Memory B cell (primary cell): Measurements from ENCODE around the gene TMEM170B.

Source experiments
- ATAC-seq: fragments of 150-1000 bp; cut with Tn5 transposase; 2 replicates; pipeline ENCODE4 v1.10.0; 2021; ENCODE audit warnings: low read depth, mild to moderate bottlenecking, moderate library complexity
- DNase-seq, 2 donors: peaks; one replicate each; pipeline ENCODE4 v3.0.0; 2022; ENCODE audit warnings: low spot score in 2 of 2
- H3K27ac Mint-ChIP-seq: one replicate; pipeline ENCODE4 v1.8.0; 2022; ENCODE audit warnings: mild to moderate bottlenecking, moderate library complexity, mixed read lengths
- H3K27me3 Mint-ChIP-seq: one replicate; pipeline ENCODE4 v1.8.0; 2022; ENCODE audit warnings: mixed read lengths
- H3K36me3 Mint-ChIP-seq: one replicate; pipeline ENCODE4 v1.8.0; 2022; ENCODE audit warnings: mild to moderate bottlenecking, mixed read lengths
- H3K4me1 Mint-ChIP-seq: one replicate; pipeline ENCODE4 v1.8.0; 2022; ENCODE audit warnings: mixed read lengths
- H3K4me3 Mint-ChIP-seq: one replicate; pipeline ENCODE4 v1.8.0; 2022; ENCODE audit warnings: mild to moderate bottlenecking, moderate library complexity, mixed read lengths
- H3K9me3 Mint-ChIP-seq: one replicate; pipeline ENCODE4 v1.8.0; 2022; ENCODE audit warnings: mixed read lengths

Gene TMEM170B

GRCh38 chr6:11626356-11626755, 88.8 kb downstream of the TMEM170B start:
- no peak for DNase-seq
- no peaks in the 10 kb centered on the region for H3K4me1 Mint-ChIP-seq
- no peak for ATAC-seq
- peaks cover 4% of the 10 kb centered on the region for H3K27me3 Mint-ChIP-seq
- no peaks in the 10 kb centered on the region for H3K9me3 Mint-ChIP-seq
- peaks cover 3% of the 10 kb centered on the region for H3K36me3 Mint-ChIP-seq
- no peak overlapping the region for H3K4me3 Mint-ChIP-seq
- H3K27ac Mint-ChIP-seq = no peak overlapping the region

- ATAC-seq = no peak
These were observed 91.0 kb downstream of the TMEM170B start for GRCh38 chr6:11628562-11628961.

GRCh38 chr6:11631008-11631407, 93.5 kb downstream of the TMEM170B start:
- ATAC-seq = no peak
- no peaks in the 10 kb centered on the region for H3K9me3 Mint-ChIP-seq
- DNase-seq = no peak
- H3K4me1 Mint-ChIP-seq = no peaks in the 10 kb centered on the region
- H3K36me3 Mint-ChIP-seq = no peaks in the 10 kb centered on the region
- H3K27me3 Mint-ChIP-seq = peaks cover 3% of the 10 kb centered on the region
- H3K4me3 Mint-ChIP-seq = no peak overlapping the region
- H3K27ac Mint-ChIP-seq = no peak overlapping the region

More at GRCh38 chr6:11628562-11628961, 91.0 kb downstream of the TMEM170B start:
- H3K9me3 Mint-ChIP-seq = no peaks in the 10 kb centered on the region
- H3K27ac Mint-ChIP-seq = no peak overlapping the region
- H3K27me3 Mint-ChIP-seq = peaks cover 3% of the 10 kb centered on the region
- no peak overlapping the region for H3K4me3 Mint-ChIP-seq
- no peaks in the 10 kb centered on the region for H3K4me1 Mint-ChIP-seq
- DNase-seq = no peak
- peaks cover 3% of the 10 kb centered on the region for H3K36me3 Mint-ChIP-seq

- no peaks in the 10 kb centered on the region for H3K36me3 Mint-ChIP-seq
These were observed 94.0 kb downstream of the TMEM170B start for GRCh38 chr6:11631539-11631938.

GRCh38 chr6:11632231-11632630, 94.7 kb downstream of the TMEM170B start:
- ATAC-seq (no peak), DNase-seq (no peak)
- Mint-ChIP-seq H3K36me3 (no peaks in the 10 kb centered on the region), H3K4me1 (no peaks in the 10 kb centered on the region), H3K4me3 (no peak overlapping the region), H3K9me3 (no peaks in the 10 kb centered on the region), H3K27ac (no peak overlapping the region), H3K27me3 (peaks cover 3% of the 10 kb centered on the region)

More at GRCh38 chr6:11631539-11631938, 94.0 kb downstream of the TMEM170B start:
- Mint-ChIP-seq H3K27ac (no peak overlapping the region), H3K9me3 (no peaks in the 10 kb centered on the region), H3K4me3 (no peak overlapping the region), H3K27me3 (peaks cover 3% of the 10 kb centered on the region), H3K4me1 (no peaks in the 10 kb centered on the region)
- DNase-seq = no peak
- ATAC-seq = no peak

GRCh38 chr6:11632795-11633511, 95.4 kb downstream of the TMEM170B start:
- DNase-seq = no peak
- no peaks in the 10 kb centered on the region for H3K36me3 Mint-ChIP-seq
- no peaks in the 10 kb centered on the region for H3K9me3 Mint-ChIP-seq
- H3K27me3 Mint-ChIP-seq = peaks cover 3% of the 10 kb centered on the region
- H3K4me3 Mint-ChIP-seq = no peak overlapping the region
- no peaks in the 10 kb centered on the region for H3K4me1 Mint-ChIP-seq
- no peak overlapping the region for H3K27ac Mint-ChIP-seq
- ATAC-seq = no peak
